Thymus (tissue), 11 donors: ENCODE measurements around the gene FOSL1. TPM values are rescaled to one million over a fixed set of nuclear protein-coding genes. Genes with fewer than 3 reads are reported as not detected.

Experiments used
- DNase-seq, 9 donors: peaks; one replicate each; pipeline ENCODE4 v3.0.0-alpha.2; 2013; ENCODE audit warnings: low spot score in 9 of 9, low read depth in 6 of 9, missing footprints in 1 of 9
- H3K27ac ChIP-seq, 2 donors: one replicate each; pipeline ENCODE4 v1.5.1; 2013; ENCODE audit warnings: control low read depth in 1 of 2, low read depth in 1 of 2, low read length in 1 of 2, mild to moderate bottlenecking in 1 of 2, moderate library complexity in 1 of 2
- H3K27me3 ChIP-seq, 2 donors: one replicate each; pipeline ENCODE4 v1.5.1; 2013; ENCODE audit warnings: low read length in 1 of 2; ENCODE audit not compliant: control insufficient read depth in 2 of 2, insufficient read depth in 1 of 2
- H3K36me3 ChIP-seq, 2 donors: one replicate each; pipeline ENCODE4 v1.5.1; 2013; ENCODE audit warnings: low read length in 1 of 2, mild to moderate bottlenecking in 1 of 2, moderate library complexity in 1 of 2; ENCODE audit not compliant: control insufficient read depth in 2 of 2, insufficient read depth in 2 of 2
- H3K4me1 ChIP-seq, 2 donors: one replicate each; pipeline ENCODE4 v1.5.1; 2013; ENCODE audit warnings: low read length in 2 of 2; ENCODE audit not compliant: control insufficient read depth in 2 of 2, insufficient read depth in 2 of 2
- H3K4me3 ChIP-seq, 2 donors: one replicate each; pipeline ENCODE4 v1.5.1; 2013; ENCODE audit warnings: low read length in 2 of 2, control low read depth in 1 of 2, mild to moderate bottlenecking in 1 of 2
- H3K9me3 ChIP-seq, 2 donors: one replicate each; pipeline ENCODE4 v1.5.1; 2013; ENCODE audit warnings: low read length in 1 of 2, mild to moderate bottlenecking in 1 of 2; ENCODE audit not compliant: control insufficient read depth in 2 of 2, insufficient read depth in 1 of 2
- WGBS: extraction: QIAGEN DNeasy Blood & Tissue Kit; methylation state at CpG from one replicate; pipeline ENCODE4 v1.1.7; 2013; 5-methylcytosine and 5-hydroxymethylcytosine counted together
- polyA plus RNA-seq: library from polyadenylated mRNA; stranded (reverse); fragments of 200-250 nt; gene quantifications from one replicate; pipeline ENCODE4 v1.2.3, GENCODE V29; 2013
- total RNA-seq: library from RNA; stranded (reverse); fragments of 120-200 nt; gene quantifications from one replicate; pipeline ENCODE4 v1.2.4, GENCODE V29; 2013
- donor health status: healthy.

Gene FOSL1
- total and polyA plus RNA-seq, 2 donors = 0.14 to 3.8 TPM

DNA sequence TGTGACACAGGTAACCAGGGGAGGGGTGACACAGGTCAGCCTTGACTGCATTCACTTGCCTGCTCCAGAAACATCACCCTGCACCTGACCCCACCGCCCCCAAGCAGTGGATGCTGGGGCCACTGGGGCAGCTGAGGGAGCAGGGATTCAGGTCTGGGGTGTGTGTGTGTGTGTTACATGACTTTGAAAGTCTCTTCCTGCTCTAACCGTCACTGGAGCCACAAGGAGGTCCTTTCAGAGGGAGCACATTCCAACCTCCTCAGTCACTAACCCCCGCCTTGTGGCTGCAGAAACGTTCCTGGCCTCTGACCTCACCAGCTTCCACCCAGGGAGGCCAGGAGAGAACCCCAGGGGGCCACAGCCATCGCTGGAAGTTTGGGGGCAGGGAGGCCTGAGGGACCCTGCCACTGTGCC is 2.9 kb upstream of the FOSL1 start:
- WGBS = 32% methylated on average over 5 of the region's 5 CpGs
- no peak for DNase-seq
- H3K27ac ChIP-seq = no peak overlapping the region
- no peak overlapping the region for H3K4me3 ChIP-seq
- no peaks in the 10 kb centered on the region for H3K9me3 ChIP-seq
- H3K27me3 ChIP-seq = peaks cover 22 to 46% of the 10 kb centered on the region in 2 donors
- H3K36me3 ChIP-seq = no peaks in the 10 kb centered on the region
- peaks cover 18 to 42% of the 10 kb centered on the region in 2 donors for H3K4me1 ChIP-seq

DNA sequence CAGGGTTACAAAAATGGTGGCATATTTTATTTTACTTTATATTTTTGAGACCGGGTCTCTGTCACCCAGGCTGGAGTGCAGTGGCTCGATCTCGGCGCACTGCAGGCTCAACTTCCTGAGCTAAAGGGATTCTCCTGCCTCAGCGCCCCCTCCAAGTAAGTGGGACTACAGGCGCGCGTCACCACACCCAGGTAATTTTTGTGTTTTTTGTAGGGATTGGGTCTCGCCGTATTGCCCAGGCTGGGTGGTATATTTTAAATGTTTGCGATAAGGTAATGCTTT is 652 bp upstream of the FOSL1 start:
- DNase-seq = no peak
- no peak overlapping the region for H3K27ac ChIP-seq
- no peaks in the 10 kb centered on the region for H3K36me3 ChIP-seq
- peaks cover 18 to 42% of the 10 kb centered on the region in 2 donors for H3K4me1 ChIP-seq
- peaks cover 22 to 61% of the 10 kb centered on the region in 2 donors for H3K27me3 ChIP-seq
- no peak overlapping the region for H3K4me3 ChIP-seq
- WGBS = 93% methylated on average over 11 of the region's 11 CpGs
- H3K9me3 ChIP-seq = no peaks in the 10 kb centered on the region

DNA sequence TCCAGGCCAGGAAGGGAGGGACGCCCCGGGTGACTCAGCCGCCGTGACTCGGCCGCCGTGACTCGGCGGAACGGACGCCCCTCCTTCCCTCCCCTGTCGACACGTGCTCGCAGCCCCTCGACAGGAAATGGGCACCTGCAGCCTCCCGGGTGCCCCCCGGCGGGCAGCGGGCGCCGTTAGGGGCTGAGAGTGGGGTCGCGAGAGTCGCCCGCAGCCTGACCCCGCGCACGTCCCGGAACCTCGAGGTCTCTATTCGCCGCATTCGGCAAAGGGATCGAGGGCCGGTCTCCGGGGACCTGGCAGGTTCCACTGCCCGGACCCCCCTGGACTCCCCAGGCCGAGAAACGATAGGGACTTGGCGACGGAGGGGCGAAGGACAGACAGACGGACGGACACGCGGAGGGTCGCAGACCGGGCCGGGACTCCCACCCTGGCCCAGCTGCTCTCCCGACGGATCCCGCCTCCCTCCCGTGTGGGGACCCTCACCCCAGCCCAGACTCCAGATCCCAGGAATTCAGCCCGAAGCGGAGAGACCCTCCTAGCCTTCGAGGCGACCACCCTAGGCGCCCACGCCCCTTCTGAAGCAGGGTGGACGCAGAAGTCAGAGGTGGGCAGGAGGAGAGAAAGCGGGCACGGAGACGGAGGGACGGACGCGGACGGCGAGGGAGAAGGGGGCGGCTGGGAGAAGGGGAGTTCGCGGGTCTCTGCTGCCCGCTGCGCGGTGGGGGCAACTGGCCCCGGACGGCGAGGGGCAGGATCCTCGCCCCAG is 648 bp downstream of the FOSL1 start:
- peaks cover 18 to 42% of the 10 kb centered on the region in 2 donors for H3K4me1 ChIP-seq
- peaks cover 22 to 65% of the 10 kb centered on the region in 2 donors for H3K27me3 ChIP-seq
- peak overlapping the region in 1 of 2 donors; percentile 31 for H3K27ac ChIP-seq
- peak overlapping the region in 1 of 2 donors; percentile 58 for H3K4me3 ChIP-seq
- H3K36me3 ChIP-seq = no peaks in the 10 kb centered on the region
- WGBS = 4% methylated on average over 78 of the region's 78 CpGs
- no peaks in the 10 kb centered on the region for H3K9me3 ChIP-seq
- peak in 3 of 9 donors; percentile 66 to 76 (median 68) for DNase-seq

DNA sequence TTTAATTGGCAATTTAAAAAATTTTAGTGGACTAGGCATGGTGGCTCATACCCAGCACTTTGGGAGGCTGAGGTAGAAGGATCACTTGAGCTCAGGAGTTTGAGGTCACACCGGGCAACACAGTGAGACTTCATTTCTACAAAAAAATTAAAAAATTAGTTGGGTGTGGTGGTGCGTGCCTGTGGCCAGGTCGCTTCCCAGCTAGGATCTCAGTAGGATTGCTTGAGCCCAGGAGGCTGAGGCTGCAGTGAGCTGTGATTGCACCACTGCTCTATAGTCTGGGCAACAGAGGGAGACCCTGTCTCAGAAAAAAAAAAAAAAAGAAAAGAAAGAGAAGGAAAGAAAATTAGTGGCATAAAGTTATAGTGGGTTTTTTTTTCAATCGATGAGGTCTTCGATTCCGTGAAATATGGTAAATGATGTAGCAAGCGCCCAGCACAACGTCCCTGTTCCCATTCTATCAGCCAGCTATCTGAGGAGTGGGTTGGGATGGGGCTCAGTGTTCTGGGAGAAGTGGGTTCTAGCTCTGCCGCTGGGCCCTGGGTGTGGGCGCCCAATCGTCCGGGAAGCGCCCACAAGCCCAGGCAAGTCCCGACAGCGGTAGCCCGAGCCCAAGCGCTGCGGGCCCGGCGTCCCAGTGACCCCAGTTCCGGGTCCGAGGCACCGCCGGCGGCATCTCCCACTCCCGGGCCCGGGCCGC is 1.4 kb downstream of the FOSL1 start:
- Histone ChIP-seq H3K27me3 (peaks cover 22 to 65% of the 10 kb centered on the region in 2 donors), H3K36me3 (no peaks in the 10 kb centered on the region), H3K4me1 (peaks cover 23 to 49% of the 10 kb centered on the region in 2 donors), H3K9me3 (no peaks in the 10 kb centered on the region), H3K27ac (no peak overlapping the region), H3K4me3 (peak overlapping the region in 1 of 2 donors; percentile 58)
- WGBS = 31% methylated on average over 28 of the region's 28 CpGs
- DNase-seq = no peak

DNA sequence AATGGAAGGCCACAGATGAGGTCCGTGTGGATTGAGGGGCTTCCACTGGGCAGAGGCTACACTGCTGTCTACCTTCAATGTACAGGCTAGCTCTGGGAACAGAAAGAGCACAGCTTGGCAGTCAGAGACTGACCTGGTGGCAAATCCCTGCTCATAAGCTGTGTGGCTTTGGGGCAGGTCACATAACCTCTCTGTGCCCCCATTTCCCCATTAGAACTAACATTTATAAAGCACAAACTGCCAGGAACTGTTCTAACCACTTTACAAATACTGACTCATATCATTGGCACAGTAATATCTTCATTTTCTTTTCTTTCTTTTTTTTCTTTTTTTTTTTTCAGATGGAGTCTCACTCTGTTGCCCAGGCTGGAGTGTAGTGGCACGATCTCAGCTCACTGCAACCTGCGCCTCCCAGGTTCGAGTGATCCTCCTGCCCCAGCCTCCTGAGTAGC is 3.1 kb downstream of the FOSL1 start:
- no peaks in the 10 kb centered on the region for H3K9me3 ChIP-seq
- H3K4me3 ChIP-seq = no peak overlapping the region
- H3K4me1 ChIP-seq = peaks cover 37 to 54% of the 10 kb centered on the region in 2 donors
- WGBS = 95% methylated on average over 4 of the region's 4 CpGs
- H3K36me3 ChIP-seq = no peaks in the 10 kb centered on the region
- no peak for DNase-seq
- peaks cover 22 to 57% of the 10 kb centered on the region in 2 donors for H3K27me3 ChIP-seq
- H3K27ac ChIP-seq = no peak overlapping the region

DNA sequence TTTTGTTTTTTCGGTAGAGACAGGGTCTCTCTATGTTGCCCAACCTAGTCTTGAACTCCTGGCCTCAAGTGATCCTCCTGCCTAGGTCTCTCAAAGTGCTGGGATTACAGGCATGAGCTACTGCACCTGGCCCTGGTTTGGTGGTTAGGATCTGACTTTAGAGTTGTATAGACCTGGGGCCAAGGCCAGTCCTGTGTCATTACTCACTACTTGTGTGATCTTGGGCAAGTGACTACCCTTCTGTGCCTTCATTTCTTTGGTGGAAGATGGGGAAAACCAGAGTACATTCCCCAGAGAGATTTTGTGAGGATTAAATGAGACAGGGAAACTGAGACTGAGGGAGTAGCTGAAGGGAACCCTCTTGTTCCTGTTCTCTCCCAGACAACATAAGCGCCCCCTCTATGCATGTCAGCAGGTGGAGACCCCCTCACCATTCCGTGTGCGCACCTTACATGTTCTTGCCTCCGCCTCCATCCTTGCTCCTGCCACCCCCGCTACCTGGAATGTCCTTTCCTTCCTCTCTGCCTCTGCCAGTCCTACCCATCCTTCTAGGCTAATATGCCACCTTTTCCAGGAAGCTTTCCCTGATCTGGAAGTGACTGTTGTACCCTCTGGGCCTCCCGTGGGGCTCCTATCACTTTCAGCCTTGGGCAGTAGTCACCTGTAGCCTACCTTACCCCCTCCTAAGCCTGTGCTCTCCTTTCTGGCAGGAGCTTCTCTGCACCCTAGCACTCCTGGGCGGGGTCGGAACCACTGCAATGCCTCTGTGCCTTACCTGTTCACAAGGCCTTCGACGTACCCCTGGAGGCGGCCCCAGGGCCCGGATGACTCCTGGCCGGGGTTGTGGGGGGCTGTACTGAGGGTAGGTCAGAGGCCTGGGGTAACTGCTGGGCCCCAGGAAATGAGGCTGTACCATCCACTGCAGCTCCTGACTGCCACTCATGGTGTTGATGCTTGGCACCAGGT is 3.9 kb downstream of the FOSL1 start:
- 97% methylated on average over 14 of the region's 14 CpGs for WGBS
- Histone ChIP-seq H3K4me1 (peaks cover 42 to 58% of the 10 kb centered on the region in 2 donors), H3K36me3 (no peaks in the 10 kb centered on the region), H3K27me3 (peaks cover 22 to 52% of the 10 kb centered on the region in 2 donors), H3K4me3 (no peak overlapping the region), H3K9me3 (no peaks in the 10 kb centered on the region), H3K27ac (no peak overlapping the region)
- no peak for DNase-seq

DNA sequence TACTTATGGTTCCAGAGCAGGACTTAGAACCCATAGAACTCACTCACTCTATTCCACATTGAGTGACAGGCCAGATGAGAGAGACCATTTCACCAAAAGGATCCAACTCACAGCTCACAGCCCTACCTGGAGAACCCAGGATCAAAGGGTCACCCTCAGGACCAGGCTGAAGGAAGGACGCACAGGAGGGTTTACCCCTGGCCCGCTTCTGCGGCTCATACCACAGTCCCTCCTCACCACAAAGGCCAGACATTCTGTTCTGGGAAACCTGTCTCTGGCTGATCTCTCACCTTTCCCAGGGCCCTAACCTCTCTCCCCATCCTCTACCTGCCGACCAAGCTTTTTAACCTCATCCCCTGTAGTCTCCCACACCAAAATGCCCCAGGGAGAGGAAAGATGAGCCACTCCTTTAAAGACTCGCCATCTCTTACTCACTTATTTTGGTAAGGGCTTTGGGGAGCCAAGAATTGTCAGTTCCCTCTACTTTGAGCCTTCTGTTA is 4.7 kb downstream of the FOSL1 start:
- Histone ChIP-seq H3K4me3 (no peak overlapping the region), H3K27me3 (peaks cover 18 to 44% of the 10 kb centered on the region in 2 donors), H3K36me3 (no peaks in the 10 kb centered on the region), H3K9me3 (no peaks in the 10 kb centered on the region), H3K4me1 (peaks cover 40 to 55% of the 10 kb centered on the region in 2 donors), H3K27ac (no peak overlapping the region)
- WGBS = 97% methylated on average over 5 of the region's 5 CpGs
- no peak for DNase-seq

DNA sequence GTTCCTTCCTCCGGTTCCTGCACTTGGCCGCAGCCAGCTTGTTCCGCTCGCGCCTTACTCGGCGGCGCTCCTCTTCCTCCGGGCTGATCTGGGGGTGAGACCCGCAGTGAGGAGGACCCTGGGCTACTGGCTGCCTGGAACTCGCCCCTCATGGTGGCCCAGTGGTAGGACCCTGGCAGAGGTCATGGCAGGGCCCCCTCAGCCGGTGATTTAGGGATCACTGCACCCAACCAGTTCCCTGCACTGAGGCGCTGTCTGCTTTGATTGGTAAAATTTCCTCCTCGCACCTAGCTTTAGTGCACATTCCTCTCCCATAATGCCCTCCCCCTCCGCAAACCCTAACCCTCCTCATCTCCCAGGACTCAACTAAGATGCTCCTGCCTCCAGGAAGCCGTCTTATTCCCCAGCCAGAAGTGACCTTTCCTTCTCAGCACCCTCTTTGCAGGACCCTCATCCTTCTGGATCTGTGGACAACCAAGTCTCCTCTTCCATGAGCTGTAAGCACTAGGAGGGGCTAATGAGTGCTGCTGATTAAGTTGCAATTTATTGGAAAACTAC is 6.1 kb downstream of the FOSL1 start:
- Histone ChIP-seq H3K36me3 (no peaks in the 10 kb centered on the region), H3K4me3 (peak overlapping the region; percentile 30 to 40), H3K27ac (peak overlapping the region; percentile 68 to 71), H3K4me1 (peaks cover 39 to 54% of the 10 kb centered on the region in 2 donors), H3K9me3 (no peaks in the 10 kb centered on the region), H3K27me3 (peaks cover 9 to 30% of the 10 kb centered on the region in 2 donors)
- 14% methylated on average over 16 of the region's 16 CpGs for WGBS
- DNase-seq = peak in 1 of 9 donors; percentile 49
